GM10847 (cell line): ENCODE data around the gene POU3F3.

ENCODE experiments used
- POLR2A ChIP-seq: IDR thresholded peaks from 2 replicates; pipeline ENCODE4 v1.6.1; 2011; ENCODE audit not compliant: insufficient read length; ENCODE audit errors: extremely low read depth

The POU3F3 gene

DNA sequence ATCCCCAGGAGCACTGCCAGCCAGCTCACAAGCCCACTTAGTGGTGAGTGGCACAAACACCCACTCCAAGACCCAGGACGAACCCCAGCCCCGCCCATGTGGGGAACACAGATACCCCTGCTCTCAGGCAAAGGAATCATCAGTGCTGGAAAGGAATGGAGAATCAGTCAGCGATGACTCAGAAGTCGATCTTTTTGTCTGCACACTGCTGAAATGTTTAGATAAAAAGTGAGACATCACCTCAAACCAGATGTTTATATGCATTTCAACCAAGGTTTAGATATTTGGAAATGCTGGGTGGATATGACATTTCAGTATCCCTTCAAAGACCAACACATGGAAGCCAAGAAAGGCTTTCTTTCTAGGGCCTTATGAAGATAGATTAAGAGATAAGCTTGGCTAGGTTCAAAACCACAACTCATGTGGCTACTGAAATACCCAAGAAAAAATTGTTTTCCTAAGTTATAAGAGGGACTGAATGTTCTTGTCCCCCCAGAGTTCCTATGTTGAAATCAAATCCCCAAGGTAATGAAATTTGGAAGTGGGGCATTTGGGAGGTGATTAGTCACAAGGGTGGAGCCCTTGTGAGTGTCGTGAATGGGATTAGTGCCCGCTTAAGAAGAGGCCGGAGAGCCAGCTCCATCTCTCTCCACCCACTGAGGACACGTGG, 43.7 kb downstream of the POU3F3 start:
- TF ChIP-seq POLR2A: no peak

GRCh38 chr2:104900608-104901007, 46.7 kb downstream of the POU3F3 start:
- TF ChIP-seq POLR2A: no peak

- no peak for TF ChIP-seq POLR2A
Measured at GRCh38 chr2:104901037-104901881, 47.3 kb downstream of the POU3F3 start.

DNA sequence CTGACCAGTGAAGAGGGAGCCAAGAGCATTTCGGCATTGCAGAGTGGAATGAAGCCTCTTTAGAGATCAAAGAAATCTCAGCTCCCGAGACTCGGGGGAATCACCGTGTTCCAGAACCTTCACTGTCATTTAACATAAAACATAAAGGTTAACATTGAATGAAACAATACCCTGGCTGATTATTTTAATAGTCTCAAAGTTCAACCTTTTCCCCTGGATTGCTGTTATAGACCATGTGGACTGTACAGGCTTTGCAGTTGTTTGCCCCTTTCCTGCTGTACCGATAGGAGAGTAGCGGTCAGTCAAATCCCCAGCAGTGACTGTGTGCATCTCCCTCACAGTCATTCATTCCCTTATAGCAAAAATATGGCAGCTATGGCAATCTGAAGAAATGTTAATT, 48.4 kb downstream of the POU3F3 start:
- TF ChIP-seq POLR2A: no peak
